Adrenal gland (tissue), 12 donors: Measurements from ENCODE around the gene UBE2N. TPM values are rescaled to one million over a fixed set of nuclear protein-coding genes. Genes with fewer than 3 reads are reported as not detected.
"Not testable (repeated sequence)": the region's sequence is repeated elsewhere in the genome, so short reads cannot be mapped to it uniquely, and the experiment has no call there.

ENCODE experiments used
- DNase-seq, 7 donors: peaks; one replicate each; pipeline ENCODE4 v3.0.0-alpha.2; 2019 to 2020
- H3K27ac ChIP-seq, 5 donors: fragments of 200-600 bp; sonication (generic) in 4 of 5; 1 replicate in 3 of 5; 2 replicates in 2 of 5; pipeline versions ENCODE4 v1.5.1 to v1.8.0; 2016 to 2020; ENCODE audit warnings: mild to moderate bottlenecking in 1 of 5
- H3K27me3 ChIP-seq: fragments of 200-600 bp; 2 replicates; pipeline ENCODE4 v1.8.0; 2021
- H3K36me3 ChIP-seq, 2 donors: fragments of 200-600 bp; replicated peaks in 1 of 2; 1 replicate in 1 of 2; 2 replicates in 1 of 2; pipeline versions ENCODE4 v1.5.1 to v1.8.0; 2018 to 2022
- H3K4me1 ChIP-seq, 2 donors: fragments of 200-600 bp; replicated peaks in 1 of 2; 1 replicate in 1 of 2; 2 replicates in 1 of 2; pipeline versions ENCODE4 v1.5.1 to v1.8.0; 2018 to 2021
- H3K4me3 ChIP-seq, 4 donors: fragments of 200-600 bp; sonication (generic) in 3 of 4; one replicate each; pipeline ENCODE4 v1.5.1; 2016 to 2018
- H3K9me3 ChIP-seq, 3 donors: fragments of 200-600 bp; sonication (generic) in 1 of 3; replicated peaks in 1 of 3; 1 replicate in 2 of 3; 2 replicates in 1 of 3; pipeline versions ENCODE4 v1.5.1 to v1.8.0; 2016 to 2021
- POLR2A ChIP-seq, 2 donors: fragments of 450-650 bp; IDR thresholded peaks; one replicate each; pipeline ENCODE4 v1.6.1; 2017; ENCODE audit warnings: antibody characterized with exemption in 2 of 2, mild to moderate bottlenecking in 2 of 2, moderate library complexity in 1 of 2
- WGBS, 4 donors: extraction: QIAGEN DNeasy Blood & Tissue Kit in 2 of 4; methylation state at CpG; one replicate each; pipeline versions ENCODE4 v1.1.5 to v1.1.7; 2013 to 2017; 5-methylcytosine and 5-hydroxymethylcytosine counted together
- intact Hi-C, 2 donors: fragments of 100-400 bp; cut with DNase I; formaldehyde crosslinking; loops; one replicate each; pipeline versions ENCODE4 v1.14.1 to v1.15.0; 2022 to 2023
- polyA plus RNA-seq, 3 donors: library from polyadenylated mRNA; stranded (reverse); fragments of 200-250 nt in 2 of 3; fragments of 350-450 nt in 1 of 3; fragmentation: Illumina TruSeq in 1 of 3; extraction: RNeasy Lipid Tissue Mini Kit (QIAGEN cat#74804) in 1 of 3; gene quantifications; one replicate each; pipeline ENCODE4 v1.2.3, GENCODE V29; 2013 to 2014
- total RNA-seq, 9 donors: library from RNA; depleted of rRNA in 4 of 9; stranded (reverse); fragments of >200 nt in 4 of 9; fragments of 120-200 nt in 1 of 9; fragmentation: NEBNext Ultra II Directional in 1 of 9; extraction: Animal tissue kit (Norgen Biotek cat#: 25700) in 1 of 9; gene quantifications; one replicate each; pipeline versions ENCODE4 v1.1.0 to v1.2.4, GENCODE V29; 2013 to 2023
- TF ChIP-seq, protein P1 (sequence below), 6 experiments: fragments of 450-650 bp in 4 of 6; fragments of 200-600 bp in 2 of 6; sonication (generic) in 1 of 6; IDR thresholded peaks; 1 replicate in 5 of 6; 2 replicates in 1 of 6; pipeline versions ENCODE4 v1.5.1 to v1.8.0; 2016 to 2021; ENCODE audit warnings: antibody characterized with exemption in 6 of 6, mild to moderate bottlenecking in 2 of 6, moderate library complexity in 1 of 6
- donor health status: healthy with polysubstance abuse.
- donor health status: Bipolar disorder and iron deficiency.
- donor health status: DM: yes; HTN: yes; CAD: no.
- donor health status: DM: no; HTN: no; CAD: no.
- donor health status: DM: no; HTN: no; CAD: no.
- donor health status: DM: yes; HTN: yes; CAD: no.

UBE2N gene
- total and polyA plus RNA-seq, 12 donors: 22.1 to 186 (median 68.5) TPM

DNA sequence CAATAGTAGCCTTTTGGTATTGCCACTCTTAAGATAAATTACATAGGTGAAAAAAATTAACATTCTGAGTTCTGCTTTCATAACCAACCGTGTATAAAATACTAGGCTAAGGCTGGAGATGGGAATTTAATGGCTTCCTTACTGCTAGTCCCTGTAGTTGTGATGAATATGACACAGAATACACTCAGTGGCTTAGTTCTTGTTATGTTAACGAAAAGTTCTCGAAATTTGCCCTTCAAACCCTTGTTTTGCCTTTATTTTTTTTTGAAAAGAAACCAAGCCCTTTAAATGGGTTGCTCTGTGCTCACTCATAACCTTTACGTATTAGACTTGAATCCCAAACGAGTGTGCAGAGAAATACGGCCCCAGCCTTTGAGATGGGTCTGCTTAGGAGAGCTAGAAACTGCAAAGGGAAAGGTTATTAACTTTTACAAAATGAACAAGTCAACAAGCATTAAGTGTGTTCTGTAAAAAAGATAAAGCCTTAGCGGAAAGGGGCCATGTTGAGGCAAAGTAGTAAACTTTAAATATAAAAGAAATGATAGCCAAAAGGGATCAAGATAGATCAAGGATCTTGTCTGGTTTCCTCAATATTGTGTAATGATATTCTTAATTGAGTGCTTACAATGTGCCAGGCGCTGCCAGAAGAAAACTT, 62.3 kb downstream of the UBE2N start:
- Histone ChIP-seq H3K4me3 (peak overlapping the region in 3 of 4 donors; percentile 63 to 97 (median 69)), H3K27me3 (no peaks in the 10 kb centered on the region), H3K9me3 (no peaks in the 10 kb centered on the region), H3K27ac (peak overlapping the region; percentile 83 to 94 (median 91)), H3K36me3 (no peaks in the 10 kb centered on the region), H3K4me1 (peaks cover 22 to 57% of the 10 kb centered on the region in 2 donors)
- TF ChIP-seq, protein P1, sequence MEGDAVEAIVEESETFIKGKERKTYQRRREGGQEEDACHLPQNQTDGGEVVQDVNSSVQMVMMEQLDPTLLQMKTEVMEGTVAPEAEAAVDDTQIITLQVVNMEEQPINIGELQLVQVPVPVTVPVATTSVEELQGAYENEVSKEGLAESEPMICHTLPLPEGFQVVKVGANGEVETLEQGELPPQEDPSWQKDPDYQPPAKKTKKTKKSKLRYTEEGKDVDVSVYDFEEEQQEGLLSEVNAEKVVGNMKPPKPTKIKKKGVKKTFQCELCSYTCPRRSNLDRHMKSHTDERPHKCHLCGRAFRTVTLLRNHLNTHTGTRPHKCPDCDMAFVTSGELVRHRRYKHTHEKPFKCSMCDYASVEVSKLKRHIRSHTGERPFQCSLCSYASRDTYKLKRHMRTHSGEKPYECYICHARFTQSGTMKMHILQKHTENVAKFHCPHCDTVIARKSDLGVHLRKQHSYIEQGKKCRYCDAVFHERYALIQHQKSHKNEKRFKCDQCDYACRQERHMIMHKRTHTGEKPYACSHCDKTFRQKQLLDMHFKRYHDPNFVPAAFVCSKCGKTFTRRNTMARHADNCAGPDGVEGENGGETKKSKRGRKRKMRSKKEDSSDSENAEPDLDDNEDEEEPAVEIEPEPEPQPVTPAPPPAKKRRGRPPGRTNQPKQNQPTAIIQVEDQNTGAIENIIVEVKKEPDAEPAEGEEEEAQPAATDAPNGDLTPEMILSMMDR (IDR thresholded peaks at IDR 0.05): no peak
- TF ChIP-seq POLR2A (IDR thresholded peaks at IDR 0.05): no peak
- DNase-seq: no peak
- intact Hi-C loops: no loop called here
- 2 to 8% (median 6%) methylated on average over 8 of the region's 8 CpGs for WGBS, 4 donors

DNA sequence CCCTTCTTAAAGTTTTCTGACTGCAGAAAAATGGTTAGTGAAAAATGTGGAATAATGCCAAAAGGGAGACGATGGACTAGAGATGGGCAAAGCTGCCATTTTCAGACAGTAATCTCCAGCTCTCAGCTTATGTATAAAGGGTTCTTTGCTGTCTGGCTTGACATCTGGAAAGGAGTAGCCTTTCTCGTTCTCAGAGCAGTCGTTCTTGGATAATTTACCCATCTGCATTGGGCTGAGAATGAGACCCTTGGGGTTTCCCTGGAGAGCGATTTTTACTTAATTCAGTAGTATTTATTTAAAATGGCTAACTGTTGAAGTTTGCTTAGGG, 62.8 kb downstream of the UBE2N start:
- 0 to 2% (median 0%) methylated on average over 4 of the region's 4 CpGs for WGBS, 4 donors
- TF ChIP-seq, protein P1 (IDR thresholded peaks at IDR 0.05): no peak
- TF ChIP-seq POLR2A (IDR thresholded peaks at IDR 0.05): no peak
- H3K36me3 ChIP-seq: no peaks in the 10 kb centered on the region
- no peak for DNase-seq
- H3K27ac ChIP-seq: peak overlapping the region; percentile 83 to 94 (median 91)
- peaks cover 25 to 60% of the 10 kb centered on the region in 2 donors for H3K4me1 ChIP-seq
- no peaks in the 10 kb centered on the region for H3K27me3 ChIP-seq
- intact Hi-C loops: no loop called here
- no peaks in the 10 kb centered on the region for H3K9me3 ChIP-seq
- peak overlapping the region in 3 of 4 donors; percentile 63 to 97 (median 69) for H3K4me3 ChIP-seq

DNA sequence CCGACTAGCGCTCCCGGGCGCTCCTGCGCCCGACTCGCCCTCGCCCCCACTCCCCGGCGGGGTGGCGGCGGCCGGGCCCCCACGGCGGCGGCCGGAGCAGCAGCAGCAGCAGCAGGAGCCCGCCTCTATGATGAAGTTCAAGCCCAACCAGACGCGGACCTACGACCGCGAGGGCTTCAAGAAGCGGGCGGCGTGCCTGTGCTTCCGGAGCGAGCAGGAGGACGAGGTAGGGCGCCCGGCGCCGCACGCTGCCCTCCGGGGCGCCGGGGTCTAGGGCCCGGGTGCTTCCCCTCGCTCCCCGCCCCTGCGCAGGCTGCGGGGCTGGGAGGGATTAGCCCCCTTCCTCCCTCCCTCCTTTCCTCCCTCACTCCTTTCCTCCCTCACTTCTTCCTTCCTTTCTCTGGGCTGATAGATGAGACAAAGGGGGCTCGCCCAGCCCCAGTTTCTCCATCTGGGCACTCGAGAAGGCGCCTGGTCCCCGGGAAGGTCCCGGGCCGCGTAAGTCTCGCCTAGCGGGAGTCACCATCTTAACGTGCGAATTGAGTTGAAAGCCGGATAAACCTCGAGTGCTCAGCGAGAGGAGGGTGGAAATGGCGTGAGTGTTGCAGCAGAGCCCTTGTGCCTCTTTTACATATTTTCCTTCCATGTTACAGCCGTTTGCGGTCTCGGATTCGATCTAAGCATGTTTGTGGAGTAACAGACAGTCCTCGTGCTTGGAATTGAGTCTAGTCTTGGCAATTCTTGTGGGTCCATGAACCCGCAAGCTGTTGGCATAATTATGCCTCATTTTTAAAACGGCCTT, 63.4 kb downstream of the UBE2N start:
- intact Hi-C loops, H3K36me3 ChIP-seq, H3K9me3 ChIP-seq, H3K27me3 ChIP-seq: not testable (repeated sequence)
- WGBS, 4 donors: 0 to 1% (median 1%) methylated on average over 15 to 44 of the region's 64 CpGs
- peak in 1 of 2 donors; percentile 52 for TF ChIP-seq POLR2A (IDR thresholded peaks at IDR 0.05)
- peak overlapping the region; percentile 83 to 94 (median 91) for H3K27ac ChIP-seq
- H3K4me3 ChIP-seq: peak overlapping the region; percentile 31 to 97 (median 66)
- DNase-seq: peak in 6 of 7 donors; percentile 39 to 60 (median 46)
- peaks cover 29 to 60% of the 10 kb centered on the region in 2 donors for H3K4me1 ChIP-seq

DNA sequence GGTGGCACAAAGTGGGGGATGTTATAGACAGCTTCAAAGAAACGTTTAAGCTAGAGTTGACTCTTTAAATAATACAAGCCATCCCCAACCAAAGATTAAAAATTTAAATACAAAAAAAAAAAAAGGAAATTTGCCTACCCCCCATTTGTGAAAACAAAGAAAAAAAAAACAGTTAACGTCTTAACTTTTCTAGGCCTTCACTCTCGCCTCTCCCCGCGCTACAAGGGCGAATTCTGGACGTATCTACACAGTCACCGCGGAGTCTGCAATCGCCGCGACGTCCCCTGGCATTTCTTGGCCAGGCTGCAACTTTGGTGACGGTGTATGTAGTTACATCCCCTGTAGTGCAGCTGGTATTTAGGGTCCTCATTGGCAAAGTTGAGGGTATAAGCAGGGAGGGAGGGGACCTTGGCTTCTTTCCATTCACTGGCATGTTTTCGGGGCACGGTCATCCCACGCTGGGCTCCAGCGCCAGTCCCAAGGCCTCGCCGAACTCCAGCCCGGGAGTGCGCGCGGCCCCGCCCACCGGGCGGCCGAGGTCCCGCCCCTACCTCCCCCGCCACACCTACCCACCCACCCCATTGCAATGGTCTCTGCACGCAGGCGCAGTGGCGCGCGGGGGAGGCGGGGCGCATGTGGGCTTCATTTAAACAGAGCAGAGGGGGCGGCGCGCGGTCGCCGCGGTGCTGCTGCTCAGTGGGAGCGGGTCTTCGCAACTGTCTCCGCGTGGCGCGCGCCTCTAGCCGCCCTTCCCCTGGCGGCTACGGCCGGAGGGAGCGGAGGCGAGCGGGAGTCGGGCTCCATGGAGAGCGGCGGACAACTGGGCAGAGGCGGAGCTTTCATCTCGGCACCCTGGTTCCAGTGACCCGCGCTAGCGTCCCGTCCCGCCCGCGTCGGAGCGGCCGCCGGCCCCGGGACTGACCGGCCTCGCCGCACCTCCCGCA, 64.2 kb downstream of the UBE2N start, which contains the start of gene NUDT4:
Gene NUDT4 (plus strand): TSS at position 674 of the 944 bp plus-strand sequence. CDS start 398 bp downstream, outside the sequence.
- Histone ChIP-seq H3K27me3 (no peaks in the 10 kb centered on the region), H3K4me1 (peaks cover 29 to 51% of the 10 kb centered on the region in 2 donors), H3K27ac (peak within 1 kb of the TSS; percentile 83 to 94 (median 91))

More for the DNA sequence above, 64.2 kb downstream of the UBE2N start, which contains the start of gene NUDT4:
- DNase-seq: peak; percentile 97 to 99 (median 98)
- H3K4me3 ChIP-seq: peak within 1 kb of the TSS; percentile 31 to 97 (median 66)
- WGBS, 4 donors: 0 to 8% (median 1%) methylated on average over 14 to 63 of the region's 79 CpGs
- TF ChIP-seq, protein P1 (IDR thresholded peaks at IDR 0.05): peak in 2 of 6 experiments; percentile 4 to 33
- TF ChIP-seq POLR2A (IDR thresholded peaks at IDR 0.05): peak; percentile 79 to 94
- no peaks in the 10 kb centered on the region for H3K36me3 ChIP-seq
- H3K9me3 ChIP-seq: no peaks in the 10 kb centered on the region
- intact Hi-C loops: no loop called here
